HEK293 (cell line): ENCODE measurements around the gene DSG2.

ENCODE experiments used
- CTCF ChIA-PET: fragments of 350-600 bp; formaldehyde crosslinking; extraction: SDS; loops from one replicate; lab custom pipeline; 2021; ENCODE audit warnings: antibody characterized with exemption; lab: Yijun Ruan, JAX
- POLR2A ChIA-PET: fragments of 300-600 bp; formaldehyde crosslinking; extraction: SDS; loops from one replicate; lab custom pipeline; 2020; ENCODE audit warnings: antibody characterized with exemption, inconsistent platforms; lab: Yijun Ruan, JAX
- H3K27ac ChIP-seq: fragments of 200-500 bp; sonication (Bioruptor generic); 2 replicates; pipeline ENCODE4 v1.5.1; 2014; ENCODE audit warnings: low read depth, low read length, control low read depth, inconsistent platforms; ENCODE audit errors: extremely low read depth
- H3K36me3 ChIP-seq, 2 experiments: fragments of 200-500 bp in 1 of 2; sonication (Bioruptor generic) in 1 of 2; 1 replicate in 1 of 2; 2 replicates in 1 of 2; pipeline ENCODE4 v1.5.1; 2014 to 2017; ENCODE audit warnings: inconsistent platforms in 2 of 2, low read length in 2 of 2; ENCODE audit not compliant: control insufficient read depth in 2 of 2, insufficient read depth in 1 of 2
- H3K4me1 ChIP-seq: fragments of 200-500 bp; sonication (Bioruptor generic); 2 replicates; pipeline ENCODE4 v1.5.1; 2014; ENCODE audit warnings: mild to moderate bottlenecking, low read length, inconsistent platforms; ENCODE audit not compliant: control insufficient read depth, insufficient read depth
- H3K4me3 ChIP-seq: 2 replicates; pipeline ENCODE4 v1.5.1; 2011; ENCODE audit warnings: low read depth, mild to moderate bottlenecking, control low read depth, low read length, moderate library complexity
- H3K9me3 ChIP-seq: fragments of 200-500 bp; sonication (Bioruptor generic); 2 replicates; pipeline ENCODE4 v1.5.1; 2014; ENCODE audit warnings: low read depth, low read length, inconsistent platforms; ENCODE audit not compliant: control insufficient read depth, insufficient read depth
- GFI1B ChIP-seq: fragments of 450-650 bp; formaldehyde crosslinking; IDR thresholded peaks from 2 replicates; pipeline ENCODE4 v1.5.1; 2016; ENCODE audit warnings: missing biosample characterization, missing genetic modification characterization
- GLI2 ChIP-seq: fragments of 450-650 bp; formaldehyde crosslinking; IDR thresholded peaks from 2 replicates; pipeline ENCODE4; 2017; ENCODE audit warnings: missing biosample characterization, missing genetic modification characterization, low read depth, borderline replicate concordance
- GLIS2 ChIP-seq: fragments of 450-650 bp; formaldehyde crosslinking; IDR thresholded peaks from 2 replicates; pipeline ENCODE4 v1.5.1; 2016; ENCODE audit warnings: missing biosample characterization, missing genetic modification characterization
- IKZF3 ChIP-seq: fragments of 450-650 bp; IDR thresholded peaks from 2 replicates; pipeline ENCODE4 v1.5.0; 2018; ENCODE audit warnings: missing biosample characterization, mild to moderate bottlenecking, missing genetic modification characterization, moderate library complexity
- KLF7 ChIP-seq: fragments of 450-650 bp; formaldehyde crosslinking; IDR thresholded peaks from 2 replicates; pipeline ENCODE4 v1.5.1; 2016; ENCODE audit warnings: missing biosample characterization, missing genetic modification characterization, borderline replicate concordance
- REPIN1 ChIP-seq: fragments of 450-650 bp; formaldehyde crosslinking; IDR thresholded peaks from 2 replicates; pipeline ENCODE4 v1.5.1; 2017; ENCODE audit warnings: missing biosample characterization, missing genetic modification characterization, low read depth
- SETDB1 ChIP-seq: IDR thresholded peaks from one replicate; pipeline ENCODE4 v1.6.1; 2017; ENCODE audit warnings: mild to moderate bottlenecking, low read length, moderate library complexity, mixed read lengths; ENCODE audit not compliant: insufficient read length
- SP3 ChIP-seq: fragments of 450-650 bp; formaldehyde crosslinking; IDR thresholded peaks from 2 replicates; pipeline ENCODE4 v1.5.1; 2016; ENCODE audit warnings: missing biosample characterization, missing genetic modification characterization
- SP7 ChIP-seq: fragments of 450-650 bp; formaldehyde crosslinking; IDR thresholded peaks from 2 replicates; pipeline ENCODE4 v1.5.1; 2016; ENCODE audit warnings: missing biosample characterization, missing genetic modification characterization
- ZBTB1 ChIP-seq: fragments of 450-650 bp; formaldehyde crosslinking; IDR thresholded peaks from 2 replicates; pipeline ENCODE4 v1.5.1; 2016; ENCODE audit warnings: missing biosample characterization, missing genetic modification characterization
- ZBTB11 ChIP-seq: fragments of 450-650 bp; formaldehyde crosslinking; conservative IDR thresholded peaks from 2 replicates; pipeline ENCODE4 v1.5.1; 2016; ENCODE audit warnings: low read depth, missing biosample characterization, missing genetic modification characterization
- ZBTB48 ChIP-seq: fragments of 450-650 bp; formaldehyde crosslinking; IDR thresholded peaks from 2 replicates; pipeline ENCODE4 v1.5.1; 2016; ENCODE audit warnings: missing biosample characterization, missing genetic modification characterization
- ZBTB6 ChIP-seq: fragments of 450-650 bp; formaldehyde crosslinking; IDR thresholded peaks from 2 replicates; pipeline ENCODE4 v1.5.1; 2017; ENCODE audit warnings: missing biosample characterization, missing genetic modification characterization
- ZFP41 ChIP-seq: fragments of 450-650 bp; formaldehyde crosslinking; IDR thresholded peaks from 2 replicates; pipeline ENCODE4 v1.5.1; 2016; ENCODE audit warnings: missing biosample characterization, missing genetic modification characterization, borderline replicate concordance
- ZNF10 ChIP-seq: fragments of 450-650 bp; formaldehyde crosslinking; IDR thresholded peaks from 2 replicates; pipeline ENCODE4 v1.5.1; 2017; ENCODE audit warnings: missing biosample characterization, missing genetic modification characterization
- ZNF121 ChIP-seq: fragments of 450-650 bp; formaldehyde crosslinking; IDR thresholded peaks from 2 replicates; pipeline ENCODE4 v1.5.1; 2016; ENCODE audit warnings: missing biosample characterization, missing genetic modification characterization
- ZNF16 ChIP-seq: fragments of 450-650 bp; formaldehyde crosslinking; IDR thresholded peaks from 2 replicates; pipeline ENCODE4 v1.5.1; 2016; ENCODE audit warnings: low read depth, missing biosample characterization, missing genetic modification characterization
- ZNF223 ChIP-seq: fragments of 450-650 bp; formaldehyde crosslinking; IDR thresholded peaks from 2 replicates; pipeline ENCODE4 v1.5.1; 2016; ENCODE audit warnings: missing biosample characterization, missing genetic modification characterization
- ZNF433 ChIP-seq: fragments of 450-650 bp; formaldehyde crosslinking; IDR thresholded peaks from 2 replicates; pipeline ENCODE4 v1.5.1; 2016; ENCODE audit warnings: missing biosample characterization, missing genetic modification characterization, low read depth
- ZNF449 ChIP-seq: fragments of 450-650 bp; formaldehyde crosslinking; IDR thresholded peaks from 2 replicates; pipeline ENCODE4 v1.5.1; 2017; ENCODE audit warnings: missing biosample characterization, mild to moderate bottlenecking, missing genetic modification characterization, moderate library complexity
- ZNF513 ChIP-seq: fragments of 450-650 bp; IDR thresholded peaks from 2 replicates; pipeline ENCODE4 v1.5.1; 2018; ENCODE audit warnings: missing biosample characterization, missing genetic modification characterization
- ZNF521 ChIP-seq: fragments of 450-650 bp; formaldehyde crosslinking; IDR thresholded peaks from 2 replicates; pipeline ENCODE4 v1.5.1; 2017; ENCODE audit warnings: missing biosample characterization, mild to moderate bottlenecking, missing genetic modification characterization
- ZNF596 ChIP-seq: fragments of 450-650 bp; IDR thresholded peaks from 2 replicates; pipeline ENCODE4 v1.5.0; 2018; ENCODE audit warnings: missing biosample characterization, mild to moderate bottlenecking, missing genetic modification characterization, moderate library complexity
- ZNF629 ChIP-seq: fragments of 450-650 bp; formaldehyde crosslinking; IDR thresholded peaks from 2 replicates; pipeline ENCODE4 v1.5.1; 2017; ENCODE audit warnings: missing biosample characterization, missing genetic modification characterization
- ZNF639 ChIP-seq: fragments of 450-650 bp; formaldehyde crosslinking; IDR thresholded peaks from 2 replicates; pipeline ENCODE4 v1.5.1; 2016; ENCODE audit warnings: missing biosample characterization, missing genetic modification characterization
- ZNF654 ChIP-seq: fragments of 450-650 bp; formaldehyde crosslinking; IDR thresholded peaks from 2 replicates; pipeline ENCODE4 v1.5.1; 2016; ENCODE audit warnings: low read depth, missing biosample characterization, missing genetic modification characterization
- ZNF670 ChIP-seq: fragments of 450-650 bp; formaldehyde crosslinking; IDR thresholded peaks from 2 replicates; pipeline ENCODE4 v1.5.1; 2016; ENCODE audit warnings: missing biosample characterization, missing genetic modification characterization, low read depth
- ZNF777 ChIP-seq: fragments of 450-650 bp; formaldehyde crosslinking; IDR thresholded peaks from 2 replicates; pipeline ENCODE4 v1.5.1; 2017; ENCODE audit warnings: missing biosample characterization, missing genetic modification characterization, borderline replicate concordance
- ZSCAN23 ChIP-seq: fragments of 450-650 bp; formaldehyde crosslinking; IDR thresholded peaks from 2 replicates; pipeline ENCODE4 v1.5.1; 2016; ENCODE audit warnings: missing biosample characterization, missing genetic modification characterization

Gene DSG2

GRCh38 chr18:31482051-31482450 is 15.9 kb upstream of the DSG2 start:
- no peaks in the 10 kb centered on the region for H3K4me1 ChIP-seq
- CTCF ChIA-PET: interaction anchor here (0.8 kb wide), 1 partner anchor 57 kb away, joined by 3 read pairs; no protein-coding TSS in a partner anchor
- no peak overlapping the region for H3K27ac ChIP-seq
- POLR2A ChIA-PET: no interaction called here
- H3K9me3 ChIP-seq: no peaks in the 10 kb centered on the region
- H3K4me3 ChIP-seq: no peak overlapping the region
- TF ChIP-seq GLI2 (tag by site-specific recombination): no peak
- TF ChIP-seq ZNF513 (tag by site-specific recombination): no peak
- no peak for TF ChIP-seq IKZF3 (tag by site-specific recombination)
- TF ChIP-seq ZNF223 (tag by site-specific recombination): no peak
- no peak for TF ChIP-seq ZNF433
- no peak for TF ChIP-seq ZNF521 (tag by site-specific recombination)
- no peak for TF ChIP-seq SP7 (tag by site-specific recombination)
- TF ChIP-seq ZBTB1: no peak
- no peak for TF ChIP-seq ZNF10 (tag by site-specific recombination)
- no peak for TF ChIP-seq KLF7 (tag by site-specific recombination)
- TF ChIP-seq ZNF629 (tag by site-specific recombination): no peak
- TF ChIP-seq, all 188 proteins: peak for 0
- H3K36me3 ChIP-seq: no peaks in the 10 kb centered on the region

- H3K36me3 ChIP-seq: no peaks in the 10 kb centered on the region
- no peaks in the 10 kb centered on the region for H3K4me1 ChIP-seq
- ChIA-PET CTCF (interaction anchor here (1.4 kb wide), 1 partner anchor 59 kb away, joined by 4 read pairs; no protein-coding TSS in a partner anchor), POLR2A (no interaction called here)
- H3K9me3 ChIP-seq: no peaks in the 10 kb centered on the region
- H3K4me3 ChIP-seq: no peak overlapping the region
- H3K27ac ChIP-seq: no peak overlapping the region
- TF ChIP-seq ZNF777 (tag by site-specific recombination) (no peak), ZNF121 (no peak), SP3 (tag by site-specific recombination) (no peak), GFI1B (no peak), ZNF654 (tag by site-specific recombination) (no peak), ZNF449 (tag by site-specific recombination) (no peak), ZBTB6 (tag by site-specific recombination) (no peak), ZSCAN23 (tag by site-specific recombination) (no peak), ZFP41 (tag by site-specific recombination) (no peak), ZNF670 (tag by site-specific recombination) (no peak), GLIS2 (tag by site-specific recombination) (no peak), ZNF16 (tag by site-specific recombination) (no peak), ZBTB11 (tag by site-specific recombination) (no peak), SETDB1 (no peak), ZBTB48 (no peak), ZNF596 (tag by site-specific recombination) (no peak), ZNF639 (no peak), REPIN1 (no peak)
These were observed 14.6 kb upstream of the DSG2 start for GRCh38 chr18:31483396-31483795.
